SH-SY5Y (cell line): Measurements from ENCODE around the gene SMC6.

Experiments used
- GATA2 ChIP-seq: IDR thresholded peaks from 2 replicates; pipeline ENCODE4 v1.6.1; 2011; ENCODE audit warnings: mild to moderate bottlenecking, low read depth, low read length
- GATA3 ChIP-seq: IDR thresholded peaks from 2 replicates; pipeline ENCODE4 v1.6.1; 2011; ENCODE audit warnings: low read depth, mild to moderate bottlenecking, low read length, moderate library complexity

GRCh38 chr2:17662723-17663122 lies 90.9 kb downstream of the SMC6 start:
- TF ChIP-seq GATA2: no peak
- TF ChIP-seq GATA3: no peak
